Measurements from ENCODE around the gene HEATR9. TPM values are rescaled to one million over a fixed set of nuclear protein-coding genes. Genes with fewer than 3 reads are reported as not detected.

The HEATR9 gene
- polyA plus RNA-seq, 1 of the 3 experiments (the other 2 are of a cell fraction), result not detected

DNA sequence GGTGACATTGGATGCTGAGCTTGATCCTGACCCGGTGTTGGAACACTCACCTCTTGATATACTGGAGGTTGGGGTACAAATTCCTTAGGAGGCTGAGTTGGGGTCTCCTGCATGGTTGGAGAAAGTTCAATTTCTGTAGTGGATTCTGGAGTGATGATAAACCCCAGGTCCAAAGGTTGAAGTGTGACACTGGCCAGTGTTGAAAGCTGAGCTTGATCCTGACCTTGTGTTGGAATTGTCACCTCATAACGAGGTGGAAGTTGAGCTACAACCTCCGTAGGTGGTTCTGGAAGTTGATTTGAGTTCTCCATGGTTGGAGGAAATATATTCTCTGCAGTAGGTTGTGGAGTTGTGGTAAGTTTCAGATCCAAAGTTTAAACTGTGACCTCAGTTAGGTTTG lies 40.7 kb upstream of the HEATR9 start:
- 8% methylated on average over 3 of the region's 3 CpGs for whole genome bisulfite sequencing (ENCODE audit: low lambda C conversion rate)
- no peaks in the 10 kb centered on the region for H3K9me2 ChIP-seq
- H3K4me1 ChIP-seq (ENCODE audit: control insufficient read depth in 1 of 2, insufficient read depth in 2 of 2, low read depth in 1 of 2, low read length in 1 of 2), result no peaks in the 10 kb centered on the region
- H3K9me3 ChIP-seq, result no peaks in the 10 kb centered on the region
- no peak overlapping the region for H3K9ac ChIP-seq
- CTCF ChIA-PET, result interaction anchor here (0.9 kb wide), 1 partner anchor 60 kb away, joined by 3 read pairs; no protein-coding TSS in a partner anchor
- POLR2A ChIA-PET, result no interaction called here
- no peak overlapping the region for H3K27ac ChIP-seq (ENCODE audit: low read depth in 2 of 2, low read length in 1 of 2)
- no peak for TF ChIP-seq TAF1 (IDR thresholded peaks at IDR 0.05; ENCODE audit: borderline replicate concordance, low read depth, low read length)
- TF ChIP-seq JUND (IDR thresholded peaks at IDR 0.05), result no peak
- no peaks in the 10 kb centered on the region for H3K36me3 ChIP-seq (replicated peaks in 1 of 2; ENCODE audit: control insufficient read depth in 1 of 2, insufficient read depth in 2 of 2, low read length in 1 of 2)
- no peaks in the 10 kb centered on the region for H3F3A ChIP-seq (replicated peaks; ENCODE audit: insufficient read depth)
- no peak overlapping the region for H2AFZ ChIP-seq (ENCODE audit: low read depth)
- H3K27me3 ChIP-seq (ENCODE audit: insufficient read depth), result no peaks in the 10 kb centered on the region; the same call in 1 of the 2 replicates
- no peak for DNase-seq
- H3K4me2 ChIP-seq, result no peak overlapping the region
- no peaks in the 10 kb centered on the region for H4K20me1 ChIP-seq (ENCODE audit: insufficient read depth)
- no peak overlapping the region for H3K4me3 ChIP-seq (ENCODE audit: low read depth in 2 of 2, low read length in 1 of 2)
- H3K79me2 ChIP-seq (ENCODE audit: insufficient read depth), result no peaks in the 10 kb centered on the region

DNA sequence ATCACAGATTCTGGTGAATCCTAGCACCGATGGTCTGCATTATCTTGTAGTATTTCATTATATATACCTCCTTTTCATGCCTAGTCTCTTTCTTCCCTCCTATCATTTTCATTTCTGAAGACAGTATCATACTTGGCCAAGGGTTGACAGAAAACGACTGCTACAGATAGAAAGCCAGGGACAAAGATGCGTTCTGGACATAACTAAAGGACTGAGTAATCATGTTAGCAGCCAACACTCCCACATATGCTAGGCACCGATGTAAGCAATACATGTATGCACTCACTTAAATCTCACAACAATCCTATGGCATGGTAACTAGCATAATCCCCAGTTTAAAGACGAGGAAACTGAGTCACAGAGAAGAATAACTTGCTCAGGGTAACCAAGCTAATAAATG lies 39.0 kb upstream of the HEATR9 start:
- TF ChIP-seq, protein P1, sequence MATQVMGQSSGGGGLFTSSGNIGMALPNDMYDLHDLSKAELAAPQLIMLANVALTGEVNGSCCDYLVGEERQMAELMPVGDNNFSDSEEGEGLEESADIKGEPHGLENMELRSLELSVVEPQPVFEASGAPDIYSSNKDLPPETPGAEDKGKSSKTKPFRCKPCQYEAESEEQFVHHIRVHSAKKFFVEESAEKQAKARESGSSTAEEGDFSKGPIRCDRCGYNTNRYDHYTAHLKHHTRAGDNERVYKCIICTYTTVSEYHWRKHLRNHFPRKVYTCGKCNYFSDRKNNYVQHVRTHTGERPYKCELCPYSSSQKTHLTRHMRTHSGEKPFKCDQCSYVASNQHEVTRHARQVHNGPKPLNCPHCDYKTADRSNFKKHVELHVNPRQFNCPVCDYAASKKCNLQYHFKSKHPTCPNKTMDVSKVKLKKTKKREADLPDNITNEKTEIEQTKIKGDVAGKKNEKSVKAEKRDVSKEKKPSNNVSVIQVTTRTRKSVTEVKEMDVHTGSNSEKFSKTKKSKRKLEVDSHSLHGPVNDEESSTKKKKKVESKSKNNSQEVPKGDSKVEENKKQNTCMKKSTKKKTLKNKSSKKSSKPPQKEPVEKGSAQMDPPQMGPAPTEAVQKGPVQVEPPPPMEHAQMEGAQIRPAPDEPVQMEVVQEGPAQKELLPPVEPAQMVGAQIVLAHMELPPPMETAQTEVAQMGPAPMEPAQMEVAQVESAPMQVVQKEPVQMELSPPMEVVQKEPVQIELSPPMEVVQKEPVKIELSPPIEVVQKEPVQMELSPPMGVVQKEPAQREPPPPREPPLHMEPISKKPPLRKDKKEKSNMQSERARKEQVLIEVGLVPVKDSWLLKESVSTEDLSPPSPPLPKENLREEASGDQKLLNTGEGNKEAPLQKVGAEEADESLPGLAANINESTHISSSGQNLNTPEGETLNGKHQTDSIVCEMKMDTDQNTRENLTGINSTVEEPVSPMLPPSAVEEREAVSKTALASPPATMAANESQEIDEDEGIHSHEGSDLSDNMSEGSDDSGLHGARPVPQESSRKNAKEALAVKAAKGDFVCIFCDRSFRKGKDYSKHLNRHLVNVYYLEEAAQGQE (IDR thresholded peaks at IDR 0.05; ENCODE audit: low read depth, low read length), result no peak
- TF ChIP-seq, protein P2, sequence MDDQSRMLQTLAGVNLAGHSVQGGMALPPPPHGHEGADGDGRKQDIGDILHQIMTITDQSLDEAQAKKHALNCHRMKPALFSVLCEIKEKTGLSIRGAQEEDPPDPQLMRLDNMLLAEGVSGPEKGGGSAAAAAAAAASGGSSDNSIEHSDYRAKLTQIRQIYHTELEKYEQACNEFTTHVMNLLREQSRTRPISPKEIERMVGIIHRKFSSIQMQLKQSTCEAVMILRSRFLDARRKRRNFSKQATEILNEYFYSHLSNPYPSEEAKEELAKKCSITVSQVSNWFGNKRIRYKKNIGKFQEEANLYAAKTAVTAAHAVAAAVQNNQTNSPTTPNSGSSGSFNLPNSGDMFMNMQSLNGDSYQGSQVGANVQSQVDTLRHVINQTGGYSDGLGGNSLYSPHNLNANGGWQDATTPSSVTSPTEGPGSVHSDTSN (IDR thresholded peaks at IDR 0.05), result no peak
- TF ChIP-seq MEF2A (IDR thresholded peaks at IDR 0.05; ENCODE audit: borderline replicate concordance, low read depth) (no peak), NFIC (IDR thresholded peaks at IDR 0.05; ENCODE audit: borderline replicate concordance) (no peak), EZH2phosphoT487 (IDR thresholded peaks at IDR 0.05; ENCODE audit: borderline replicate concordance, low read depth) (no peak), JUND (IDR thresholded peaks at IDR 0.05) (no peak), TEAD4 (IDR thresholded peaks at IDR 0.05; ENCODE audit: borderline replicate concordance, insufficient read depth) (no peak), TCF12 (IDR thresholded peaks at IDR 0.05) (no peak)
- TF ChIP-seq, protein P3, sequence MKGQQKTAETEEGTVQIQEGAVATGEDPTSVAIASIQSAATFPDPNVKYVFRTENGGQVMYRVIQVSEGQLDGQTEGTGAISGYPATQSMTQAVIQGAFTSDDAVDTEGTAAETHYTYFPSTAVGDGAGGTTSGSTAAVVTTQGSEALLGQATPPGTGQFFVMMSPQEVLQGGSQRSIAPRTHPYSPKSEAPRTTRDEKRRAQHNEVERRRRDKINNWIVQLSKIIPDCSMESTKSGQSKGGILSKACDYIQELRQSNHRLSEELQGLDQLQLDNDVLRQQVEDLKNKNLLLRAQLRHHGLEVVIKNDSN (IDR thresholded peaks at IDR 0.05; ENCODE audit: borderline replicate concordance, low read depth), result no peak
- TF ChIP-seq, protein P4, sequence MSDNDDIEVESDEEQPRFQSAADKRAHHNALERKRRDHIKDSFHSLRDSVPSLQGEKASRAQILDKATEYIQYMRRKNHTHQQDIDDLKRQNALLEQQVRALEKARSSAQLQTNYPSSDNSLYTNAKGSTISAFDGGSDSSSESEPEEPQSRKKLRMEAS (IDR thresholded peaks at IDR 0.05; ENCODE audit: low read depth), result no peak
- H3K9me3 ChIP-seq, result no peaks in the 10 kb centered on the region
- no peaks in the 10 kb centered on the region for H4K20me1 ChIP-seq (ENCODE audit: insufficient read depth)
- POLR2A ChIA-PET, result no interaction called here
- H3K4me2 ChIP-seq, result no peak overlapping the region
- no peaks in the 10 kb centered on the region for H3K79me2 ChIP-seq (ENCODE audit: insufficient read depth)
- no peak for DNase-seq
- H3K9ac ChIP-seq, result no peak overlapping the region
- no peak overlapping the region for H3K27ac ChIP-seq (ENCODE audit: low read depth in 2 of 2, low read length in 1 of 2)
- H3K27me3 ChIP-seq (ENCODE audit: insufficient read depth), result no peaks in the 10 kb centered on the region; the same call in 1 of the 2 replicates
- no peak overlapping the region for H2AFZ ChIP-seq (ENCODE audit: low read depth)
- no peaks in the 10 kb centered on the region for H3K4me1 ChIP-seq (ENCODE audit: control insufficient read depth in 1 of 2, insufficient read depth in 2 of 2, low read depth in 1 of 2, low read length in 1 of 2)
- no peak overlapping the region for H3K4me3 ChIP-seq (ENCODE audit: low read depth in 2 of 2, low read length in 1 of 2)
- WGBS (ENCODE audit: low lambda C conversion rate), result 12% methylated on average over 5 of the region's 5 CpGs
- H3K9me2 ChIP-seq, result no peaks in the 10 kb centered on the region
- H3K36me3 ChIP-seq (replicated peaks in 1 of 2; ENCODE audit: control insufficient read depth in 1 of 2, insufficient read depth in 2 of 2, low read length in 1 of 2), result no peaks in the 10 kb centered on the region
- CTCF ChIA-PET, result no interaction called here
- no peaks in the 10 kb centered on the region for H3F3A ChIP-seq (replicated peaks; ENCODE audit: insufficient read depth)
